Measurements from ENCODE around the gene BPIFA1.

GRCh38 chr20:33242319-33243100 is 6.7 kb downstream of the BPIFA1 start:
- no peak for TF ChIP-seq FOXM1 (IDR thresholded peaks at IDR 0.05; ENCODE audit: borderline replicate concordance)
- TF ChIP-seq ZNF384 (IDR thresholded peaks at IDR 0.05): no peak
- no peak for TF ChIP-seq PKNOX1 (IDR thresholded peaks at IDR 0.05)
- TF ChIP-seq FOXK2 (IDR thresholded peaks at IDR 0.05): no peak
- TF ChIP-seq SP1 (IDR thresholded peaks at IDR 0.05): no peak
- TF ChIP-seq L3MBTL2 (conservative IDR thresholded peaks at IDR 0.05): no peak
- no peak for TF ChIP-seq FOXA1 (IDR thresholded peaks at IDR 0.05)
- TF ChIP-seq NFRKB (IDR thresholded peaks at IDR 0.05): no peak
- TF ChIP-seq CTBP1 (IDR thresholded peaks at IDR 0.05; ENCODE audit: borderline replicate concordance): no peak
- no peak for TF ChIP-seq SUZ12 (IDR thresholded peaks at IDR 0.05)
- no peak for TF ChIP-seq ELF4 (IDR thresholded peaks at IDR 0.05)
- TF ChIP-seq HDGF (IDR thresholded peaks at IDR 0.05; ENCODE audit: borderline replicate concordance): no peak
- TF ChIP-seq ARNT (IDR thresholded peaks at IDR 0.05): no peak

Measured in HEK293T (cell line).